ENCODE data around the gene PPP6R3.

The PPP6R3 gene

GRCh38 chr11:68651985-68652682 is 191.6 kb downstream of the PPP6R3 start:
- no peak for DNase-seq (ENCODE audit: low spot score)

GRCh38 chr11:68652683-68653156 is 192.2 kb downstream of the PPP6R3 start:
- no peak for DNase-seq (ENCODE audit: low spot score)

GRCh38 chr11:68653486-68654430 is 193.2 kb downstream of the PPP6R3 start:
- DNase-seq (ENCODE audit: low spot score), result no peak

- DNase-seq (ENCODE audit: low spot score), result no peak
Measured at GRCh38 chr11:68654978-68655377, 194.4 kb downstream of the PPP6R3 start.

- DNase-seq (ENCODE audit: low spot score), result no peak
Measured at GRCh38 chr11:68655406-68655805, 194.9 kb downstream of the PPP6R3 start.

GRCh38 chr11:68655806-68656205 is 195.3 kb downstream of the PPP6R3 start:
- DNase-seq (ENCODE audit: low spot score), result no peak

GRCh38 chr11:68657021-68657780 is 196.6 kb downstream of the PPP6R3 start:
- no peak for DNase-seq (ENCODE audit: low spot score)

GRCh38 chr11:68658097-68658496 is 197.5 kb downstream of the PPP6R3 start:
- no peak for DNase-seq (ENCODE audit: low spot score)

GRCh38 chr11:68658661-68659060 is 198.1 kb downstream of the PPP6R3 start:
- DNase-seq (ENCODE audit: low spot score), result no peak

- DNase-seq (ENCODE audit: low spot score), result peak; percentile 50
Measured at GRCh38 chr11:68659158-68659921, 198.8 kb downstream of the PPP6R3 start.

- no peak for DNase-seq (ENCODE audit: low spot score)
Measured at GRCh38 chr11:68660066-68660810, 199.7 kb downstream of the PPP6R3 start.

GRCh38 chr11:68661014-68661413 is 200.5 kb downstream of the PPP6R3 start:
- DNase-seq (ENCODE audit: low spot score), result no peak

- DNase-seq (ENCODE audit: low spot score), result no peak
Measured at GRCh38 chr11:68661697-68662603, 201.4 kb downstream of the PPP6R3 start.

GRCh38 chr11:68663482-68664010 is 203.0 kb downstream of the PPP6R3 start:
- DNase-seq (ENCODE audit: low spot score), result no peak

GRCh38 chr11:68664141-68664540 is 203.6 kb downstream of the PPP6R3 start:
- no peak for DNase-seq (ENCODE audit: low spot score)

- no peak for DNase-seq (ENCODE audit: low spot score)
Measured at GRCh38 chr11:68664906-68665305, 204.4 kb downstream of the PPP6R3 start.

Data from iPS-NIHi11 (cell line).